GM12878 (cell line): ENCODE data around the gene TTLL10. TPM values are rescaled to one million over a fixed set of nuclear protein-coding genes. Genes with fewer than 3 reads are reported as not detected.

Experiments
- ATAC-seq: fragments of 200-7000 bp; cut with Tn5 transposase; 3 replicates; pipeline ENCODE4 v1.9.1; 2020; ENCODE audit warnings: mild to moderate bottlenecking, moderate library complexity
- BruUV-seq: library from RNA; stranded (reverse); fragments of 400-500 nt; replicated peaks from 2 replicates; lab custom pipeline; 2021; lab: Mats Ljungman, UMichigan
- CTCF ChIA-PET: fragments of 300-600 bp; sonication (Branson Sonifier 250); formaldehyde crosslinking; extraction: SDS; loops from one replicate; lab custom pipeline; 2021; ENCODE audit warnings: inconsistent platforms; lab: Yijun Ruan, JAX
- POLR2A ChIA-PET: fragments of 350-600 bp; formaldehyde crosslinking; extraction: SDS; loops from one replicate; lab custom pipeline; 2021; ENCODE audit warnings: inconsistent platforms; lab: Charles Lee
- RAD21 ChIA-PET: fragments of 300-600 bp; sonication (Branson Sonifier 250); formaldehyde crosslinking; loops from one replicate; lab custom pipeline; 2023; ENCODE audit warnings: antibody characterized with exemption; ENCODE audit not compliant: unreplicated experiment; lab: Charles Lee
- SMC1A ChIA-PET: fragments of 300-600 bp; sonication (Branson Sonifier 250); formaldehyde crosslinking; loops from one replicate; lab custom pipeline; 2023; ENCODE audit not compliant: unreplicated experiment, uncharacterized antibody; lab: Charles Lee
- DNase-seq: peaks from one replicate; pipeline ENCODE4 v3.0.0-alpha.2; 2011; ENCODE audit warnings: low read depth, low spot score
- FAIRE-seq: peaks from 3 replicates; lab custom pipeline; 2011; peaks lifted over from hg19 to GRCh38; lab: Jason Lieb, UNC
- H2AFZ ChIP-seq: 2 replicates; pipeline ENCODE4 v1.6.0; 2011; ENCODE audit warnings: low read depth, low read length, control low read depth; ENCODE audit not compliant: control insufficient read depth
- H3K27ac ChIP-seq: 2 replicates; pipeline ENCODE4 v1.5.1; 2011; ENCODE audit warnings: control low read depth; ENCODE audit not compliant: control insufficient read depth, insufficient read depth
- H3K27me3 ChIP-seq, 2 experiments: replicated peaks in 1 of 2; 2 replicates each; pipeline versions ENCODE4 v1.6.0 to v1.6.1; 2011; ENCODE audit warnings: low read length in 1 of 2; ENCODE audit not compliant: control insufficient read depth in 2 of 2, insufficient read depth in 2 of 2
- H3K36me3 ChIP-seq, 2 experiments: 2 replicates each; pipeline ENCODE4 v1.5.1; 2011; ENCODE audit warnings: low read length in 1 of 2; ENCODE audit not compliant: control insufficient read depth in 2 of 2, insufficient read depth in 2 of 2
- H3K4me1 ChIP-seq: 2 replicates; pipeline ENCODE4 v1.6.1; 2011; ENCODE audit warnings: mild to moderate bottlenecking, low read length, moderate library complexity, mixed read lengths; ENCODE audit not compliant: control insufficient read depth, insufficient read depth
- H3K4me2 ChIP-seq: 2 replicates; pipeline ENCODE4 v1.6.0; 2011; ENCODE audit warnings: control low read depth; ENCODE audit not compliant: control insufficient read depth, insufficient read depth
- H3K4me3 ChIP-seq: fragments of 200-600 bp; sonication (generic); 2 replicates; pipeline ENCODE4 v1.5.1; 2016
- H3K79me2 ChIP-seq: 2 replicates; pipeline ENCODE4 v1.6.0; 2011; ENCODE audit warnings: low read length; ENCODE audit not compliant: control insufficient read depth, insufficient read depth
- H3K9ac ChIP-seq: 2 replicates; pipeline ENCODE4 v1.8.0; 2011; ENCODE audit warnings: low read length, control low read depth, mixed read lengths; ENCODE audit not compliant: control insufficient read depth, insufficient read depth
- H3K9me3 ChIP-seq: replicated peaks from 3 replicates; pipeline ENCODE4 v1.5.1; 2011; ENCODE audit warnings: mild to moderate bottlenecking, low read length; ENCODE audit not compliant: control insufficient read depth, insufficient read depth
- H4K20me1 ChIP-seq: 2 replicates; pipeline ENCODE4 v1.6.0; 2011; ENCODE audit not compliant: control insufficient read depth, insufficient read depth
- CTCF ChIP-seq, 3 experiments: IDR thresholded peaks in 2 of 3; conservative IDR thresholded peaks in 1 of 3; 2 replicates each; pipeline ENCODE4 v1.5.1; 2011; ENCODE audit warnings: low read depth in 3 of 3, low read length in 3 of 3, mild to moderate bottlenecking in 3 of 3, control low read depth in 2 of 3, moderate library complexity in 2 of 3, inconsistent platforms in 1 of 3, mixed read lengths in 1 of 3; ENCODE audit not compliant: control insufficient read depth in 2 of 3, insufficient read depth in 1 of 3; ENCODE audit errors: extremely low read depth in 1 of 3
- IKZF2 ChIP-seq, 2 experiments: fragments of 450-650 bp; IDR thresholded peaks; 2 replicates each; pipeline ENCODE4 v1.6.1; 2017; ENCODE audit warnings: mild to moderate bottlenecking in 2 of 2, moderate library complexity in 2 of 2
- NBN ChIP-seq: fragments of 450-650 bp; IDR thresholded peaks from 2 replicates; pipeline ENCODE4 v1.6.1; 2016
- RBBP5 ChIP-seq: fragments of 200-600 bp; sonication (generic); conservative IDR thresholded peaks from 2 replicates; pipeline ENCODE4 v1.6.1; 2016
- RELB ChIP-seq: fragments of 450-650 bp; IDR thresholded peaks from 2 replicates; pipeline ENCODE4 v1.6.1; 2017; ENCODE audit warnings: low read depth, mild to moderate bottlenecking, moderate library complexity
- WRNIP1 ChIP-seq: IDR thresholded peaks from 2 replicates; pipeline ENCODE4 v1.6.1; 2011; ENCODE audit warnings: low read depth, low read length, improper control_type of control experiment, borderline replicate concordance
- YY1 ChIP-seq: IDR thresholded peaks from 2 replicates; pipeline ENCODE4 v1.6.1; 2011; ENCODE audit warnings: low read depth, mild to moderate bottlenecking, low read length
- ZNF274 ChIP-seq: IDR thresholded peaks from one replicate; pipeline ENCODE4 v1.8.0; 2011; ENCODE audit not compliant: insufficient read length, insufficient read depth
- ZNF687 ChIP-seq: fragments of 450-650 bp; IDR thresholded peaks from 2 replicates; pipeline ENCODE4 v1.6.1; 2017; ENCODE audit warnings: mild to moderate bottlenecking, moderate library complexity
- ZSCAN29 ChIP-seq: fragments of 450-650 bp; IDR thresholded peaks from 2 replicates; pipeline ENCODE4 v1.6.1; 2017; ENCODE audit warnings: mild to moderate bottlenecking, moderate library complexity
- WGBS: methylation state at CpG from one replicate; pipeline ENCODE4 v1.1.6; 2016; ENCODE audit warnings: low lambda C conversion rate; ENCODE audit not compliant: insufficient replicate concordance, insufficient coverage; ENCODE audit errors: missing lambda C conversion rate; 5-methylcytosine and 5-hydroxymethylcytosine counted together
- in situ Hi-C: fragments of 300-500 bp; cut with MboI; formaldehyde crosslinking; loops from 9 replicates; pipeline ENCODE4 v1.14.3; 2018; ENCODE audit warnings: mixed read lengths
- intact Hi-C: fragments of 100-400 bp; cut with micrococcal nuclease; formaldehyde crosslinking; loops from one replicate; pipeline ENCODE4 v1.14.2; 2022; ENCODE audit not compliant: unreplicated experiment
- polyA plus RNA-seq, 11 experiments: library from polyadenylated mRNA; depleted of rRNA in 4 of 11; unstranded in 6 of 11; stranded (reverse) in 5 of 11; fragments of >200 nt; fragmentation: Nextera tagmentation in 4 of 11; fragmentation: Illumina TruSeq in 1 of 11; extraction: Ambion mirVana in 4 of 11; extraction: Trizol in 1 of 11; gene quantifications; 1 replicate in 1 of 11; 2 replicates in 10 of 11; pipeline versions ENCODE4 v1.2.1 to v1.2.3, GENCODE V29; 2011 to 2016; ENCODE audit warnings: inconsistent platforms in 2 of 11, missing spikeins in 2 of 11, low read depth in 1 of 11
- total RNA-seq, 4 experiments: library from RNA; depleted of rRNA in 3 of 4; stranded (reverse); fragments of >200 nt in 3 of 4; fragmentation: Illumina TruSeq in 1 of 4; extraction: Trizol in 1 of 4; gene quantifications; 2 replicates each; pipeline versions ENCODE4 v1.2.1 to v1.2.3, GENCODE V29; 2013 to 2021

Gene TTLL10
- total and polyA plus RNA-seq, 10 of the 15 experiments (the other 5 are each of a cell fraction or from before 2014, with no cell fraction given), result not detected

- peak; percentile 87 for TF ChIP-seq ZNF687
These were observed 29.4 kb upstream of the TTLL10 start (continued) for GRCh38 chr1:1144122-1144842.

- Histone ChIP-seq H3K27me3 (no peaks in the 10 kb centered on the region), H3K4me2 (no peak overlapping the region), H3K27ac (no peak overlapping the region), H3K79me2 (no peaks in the 10 kb centered on the region), H2AFZ (no peak overlapping the region), H4K20me1 (no peaks in the 10 kb centered on the region), H3K9ac (no peak overlapping the region), H3K4me3 (no peak overlapping the region), H3K36me3 (no peaks in the 10 kb centered on the region), H3K9me3 (no peaks in the 10 kb centered on the region), H3K4me1 (peaks cover 8% of the 10 kb centered on the region)
- SMC1A ChIA-PET, result no interaction called here
- FAIRE-seq (no peak), DNase-seq (no peak), ATAC-seq (no peak)
- POLR2A ChIA-PET, result no interaction called here
- in situ Hi-C loops (no loop called here), intact Hi-C loops (no loop called here)
- TF ChIP-seq YY1 (no peak), ZSCAN29 (no peak), IKZF2 (IDR thresholded peaks at IDR 0.05) (no peak), NBN (no peak), RELB (no peak), RBBP5 (no peak), WRNIP1 (no peak), ZNF274 (no peak), CTCF (IDR thresholded peaks at IDR 0.05 in 2 of 3, conservative IDR thresholded peaks at IDR 0.05 in 1 of 3; ENCODE audit: control insufficient read depth in 2 of 3, extremely low read depth in 1 of 3, insufficient read depth in 1 of 3, low read depth in 3 of 3, low read length in 3 of 3) (no peak)
- CTCF ChIA-PET, result no interaction called here
- RAD21 ChIA-PET, result no interaction called here
- WGBS, result 79% methylated on average over 18 of the region's 32 CpGs
- no TSS peak for BruUV-seq
These were observed 28.7 kb upstream of the TTLL10 start for GRCh38 chr1:1144843-1145546.
